ENCODE data around the gene HIVEP2. TPM values are rescaled to one million over a fixed set of nuclear protein-coding genes. Genes with fewer than 3 reads are reported as not detected.

The HIVEP2 gene
- polyA plus RNA-seq, 1 donor = 10.5 TPM

- Histone ChIP-seq H3K4me1 (ENCODE audit: control insufficient read depth, insufficient read depth, low read length) (peaks cover 4% of the 10 kb centered on the region), H3K4me3 (ENCODE audit: low read length) (no peak overlapping the region), H3K27ac (ENCODE audit: low read length) (no peak overlapping the region), H3K9me3 (ENCODE audit: control insufficient read depth, low read depth, low read length) (no peaks in the 10 kb centered on the region), H3K27me3 (ENCODE audit: control insufficient read depth, insufficient read depth, low read length) (no peaks in the 10 kb centered on the region), H3K36me3 (ENCODE audit: control insufficient read depth, insufficient read depth, low read length) (no peaks in the 10 kb centered on the region)
- no peak for DNase-seq
- 40% methylated on average over 1 of the region's 4 CpGs for WGBS (ENCODE audit: insufficient coverage, low lambda C conversion rate)
Observed at GRCh38 chr6:142867355-142867801, 77.6 kb downstream of the HIVEP2 start.

GRCh38 chr6:142863981-142864380 is 81.0 kb downstream of the HIVEP2 start:
- no CpG with 5 or more reads among the region's 2 CpGs for WGBS (ENCODE audit: insufficient coverage, low lambda C conversion rate)
- no peak overlapping the region for H3K27ac ChIP-seq (ENCODE audit: low read length)
- no peaks in the 10 kb centered on the region for H3K4me1 ChIP-seq (ENCODE audit: control insufficient read depth, insufficient read depth, low read length)
- DNase-seq = no peak
- no peak overlapping the region for H3K4me3 ChIP-seq (ENCODE audit: low read length)
- H3K36me3 ChIP-seq (ENCODE audit: control insufficient read depth, insufficient read depth, low read length) = no peaks in the 10 kb centered on the region
- no peaks in the 10 kb centered on the region for H3K27me3 ChIP-seq (ENCODE audit: control insufficient read depth, insufficient read depth, low read length)
- H3K9me3 ChIP-seq (ENCODE audit: control insufficient read depth, low read depth, low read length) = no peaks in the 10 kb centered on the region

GRCh38 chr6:142861711-142862110 is 83.3 kb downstream of the HIVEP2 start:
- no CpG with 5 or more reads among the region's 3 CpGs for WGBS (ENCODE audit: insufficient coverage, low lambda C conversion rate)

GRCh38 chr6:142860498-142860897 is 84.5 kb downstream of the HIVEP2 start:
- no peaks in the 10 kb centered on the region for H3K4me1 ChIP-seq (ENCODE audit: control insufficient read depth, insufficient read depth, low read length)
- WGBS (ENCODE audit: insufficient coverage, low lambda C conversion rate) = 88% methylated on average over 1 of the region's 6 CpGs

More at GRCh38 chr6:142861711-142862110, 83.3 kb downstream of the HIVEP2 start:
- Histone ChIP-seq H3K4me3 (ENCODE audit: low read length) (no peak overlapping the region), H3K4me1 (ENCODE audit: control insufficient read depth, insufficient read depth, low read length) (no peaks in the 10 kb centered on the region), H3K36me3 (ENCODE audit: control insufficient read depth, insufficient read depth, low read length) (no peaks in the 10 kb centered on the region), H3K27me3 (ENCODE audit: control insufficient read depth, insufficient read depth, low read length) (no peaks in the 10 kb centered on the region), H3K9me3 (ENCODE audit: control insufficient read depth, low read depth, low read length) (no peaks in the 10 kb centered on the region), H3K27ac (ENCODE audit: low read length) (no peak overlapping the region)
- no peak for DNase-seq

GRCh38 chr6:142857796-142858555 is 87.0 kb downstream of the HIVEP2 start:
- Histone ChIP-seq H3K27ac (ENCODE audit: low read length) (no peak overlapping the region), H3K9me3 (ENCODE audit: control insufficient read depth, low read depth, low read length) (no peaks in the 10 kb centered on the region), H3K27me3 (ENCODE audit: control insufficient read depth, insufficient read depth, low read length) (no peaks in the 10 kb centered on the region), H3K36me3 (ENCODE audit: control insufficient read depth, insufficient read depth, low read length) (no peaks in the 10 kb centered on the region), H3K4me1 (ENCODE audit: control insufficient read depth, insufficient read depth, low read length) (no peaks in the 10 kb centered on the region), H3K4me3 (ENCODE audit: low read length) (no peak overlapping the region)
- DNase-seq = no peak
- WGBS (ENCODE audit: insufficient coverage, low lambda C conversion rate) = 83% methylated on average over 1 of the region's 9 CpGs

More at GRCh38 chr6:142860498-142860897, 84.5 kb downstream of the HIVEP2 start:
- Histone ChIP-seq H3K27me3 (ENCODE audit: control insufficient read depth, insufficient read depth, low read length) (no peaks in the 10 kb centered on the region), H3K27ac (ENCODE audit: low read length) (no peak overlapping the region), H3K36me3 (ENCODE audit: control insufficient read depth, insufficient read depth, low read length) (no peaks in the 10 kb centered on the region), H3K9me3 (ENCODE audit: control insufficient read depth, low read depth, low read length) (no peaks in the 10 kb centered on the region), H3K4me3 (ENCODE audit: low read length) (no peak overlapping the region)
- DNase-seq = no peak

- no peaks in the 10 kb centered on the region for H3K27me3 ChIP-seq (ENCODE audit: control insufficient read depth, insufficient read depth, low read length)
- H3K4me1 ChIP-seq (ENCODE audit: control insufficient read depth, insufficient read depth, low read length) = no peaks in the 10 kb centered on the region
- no peaks in the 10 kb centered on the region for H3K9me3 ChIP-seq (ENCODE audit: control insufficient read depth, low read depth, low read length)
- no peak overlapping the region for H3K27ac ChIP-seq (ENCODE audit: low read length)
- no peak for DNase-seq
- 80% methylated on average over 1 of the region's 7 CpGs for WGBS (ENCODE audit: insufficient coverage, low lambda C conversion rate)
- H3K4me3 ChIP-seq (ENCODE audit: low read length) = no peak overlapping the region
- no peaks in the 10 kb centered on the region for H3K36me3 ChIP-seq (ENCODE audit: control insufficient read depth, insufficient read depth, low read length)
Observed at GRCh38 chr6:142857233-142857761, 87.7 kb downstream of the HIVEP2 start.

GRCh38 chr6:142856624-142857232 is 88.2 kb downstream of the HIVEP2 start:
- Histone ChIP-seq H3K27ac (ENCODE audit: low read length) (no peak overlapping the region), H3K4me3 (ENCODE audit: low read length) (no peak overlapping the region), H3K36me3 (ENCODE audit: control insufficient read depth, insufficient read depth, low read length) (no peaks in the 10 kb centered on the region), H3K27me3 (ENCODE audit: control insufficient read depth, insufficient read depth, low read length) (no peaks in the 10 kb centered on the region), H3K9me3 (ENCODE audit: control insufficient read depth, low read depth, low read length) (no peaks in the 10 kb centered on the region), H3K4me1 (ENCODE audit: control insufficient read depth, insufficient read depth, low read length) (peaks cover under 1% of the 10 kb centered on the region)
- DNase-seq = no peak
- WGBS (ENCODE audit: insufficient coverage, low lambda C conversion rate) = 90% methylated on average over 3 of the region's 6 CpGs

GRCh38 chr6:142855893-142856623 is 88.9 kb downstream of the HIVEP2 start:
- Histone ChIP-seq H3K27me3 (ENCODE audit: control insufficient read depth, insufficient read depth, low read length) (no peaks in the 10 kb centered on the region), H3K4me1 (ENCODE audit: control insufficient read depth, insufficient read depth, low read length) (peaks cover 6% of the 10 kb centered on the region), H3K36me3 (ENCODE audit: control insufficient read depth, insufficient read depth, low read length) (no peaks in the 10 kb centered on the region), H3K4me3 (ENCODE audit: low read length) (no peak overlapping the region), H3K9me3 (ENCODE audit: control insufficient read depth, low read depth, low read length) (no peaks in the 10 kb centered on the region), H3K27ac (ENCODE audit: low read length) (no peak overlapping the region)
- no peak for DNase-seq
- WGBS (ENCODE audit: insufficient coverage, low lambda C conversion rate) = no CpG with 5 or more reads among the region's 5 CpGs

GRCh38 chr6:142854589-142855488 is 90.1 kb downstream of the HIVEP2 start:
- no peak for DNase-seq
- no peaks in the 10 kb centered on the region for H3K27me3 ChIP-seq (ENCODE audit: control insufficient read depth, insufficient read depth, low read length)
- no peaks in the 10 kb centered on the region for H3K36me3 ChIP-seq (ENCODE audit: control insufficient read depth, insufficient read depth, low read length)
- H3K4me3 ChIP-seq (ENCODE audit: low read length) = no peak overlapping the region
- H3K4me1 ChIP-seq (ENCODE audit: control insufficient read depth, insufficient read depth, low read length) = peaks cover 10% of the 10 kb centered on the region
- no CpG with 5 or more reads among the region's 12 CpGs for WGBS (ENCODE audit: insufficient coverage, low lambda C conversion rate)
- H3K9me3 ChIP-seq (ENCODE audit: control insufficient read depth, low read depth, low read length) = no peaks in the 10 kb centered on the region
- H3K27ac ChIP-seq (ENCODE audit: low read length) = no peak overlapping the region

All from large intestine (tissue), 3 donors.